ENCODE data around the gene TEX264.

- TF ChIP-seq FOXP4 (CRISPR knock-in tag; IDR thresholded peaks at IDR 0.05) (no peak), ZNF425 (CRISPR knock-in tag; conservative IDR thresholded peaks at IDR 0.05) (no peak), ZNF317 (CRISPR knock-in tag; IDR thresholded peaks at IDR 0.05; ENCODE audit: borderline replicate concordance, low read depth) (no peak), GRHL2 (CRISPR knock-in tag; IDR thresholded peaks at IDR 0.05; ENCODE audit: insufficient replicate concordance, severe bottlenecking) (no peak), CTCF (IDR thresholded peaks at IDR 0.05) (no peak), ELF4 (CRISPR knock-in tag; IDR thresholded peaks at IDR 0.05; ENCODE audit: low read depth) (no peak), SP1 (CRISPR knock-in tag; conservative IDR thresholded peaks at IDR 0.05) (no peak), ATF3 (CRISPR knock-in tag; conservative IDR thresholded peaks at IDR 0.05) (no peak)
These were observed 63.0 kb downstream of the TEX264 start for GRCh38 chr3:51733859-51734571.

All from WTC11 (cell line).